Measurements from ENCODE around the gene WDR91. TPM values are rescaled to one million over a fixed set of nuclear protein-coding genes. Genes with fewer than 3 reads are reported as not detected.

The WDR91 gene
- total RNA-seq, 1 experiment from 2014 or later: 10.1 TPM

DNA sequence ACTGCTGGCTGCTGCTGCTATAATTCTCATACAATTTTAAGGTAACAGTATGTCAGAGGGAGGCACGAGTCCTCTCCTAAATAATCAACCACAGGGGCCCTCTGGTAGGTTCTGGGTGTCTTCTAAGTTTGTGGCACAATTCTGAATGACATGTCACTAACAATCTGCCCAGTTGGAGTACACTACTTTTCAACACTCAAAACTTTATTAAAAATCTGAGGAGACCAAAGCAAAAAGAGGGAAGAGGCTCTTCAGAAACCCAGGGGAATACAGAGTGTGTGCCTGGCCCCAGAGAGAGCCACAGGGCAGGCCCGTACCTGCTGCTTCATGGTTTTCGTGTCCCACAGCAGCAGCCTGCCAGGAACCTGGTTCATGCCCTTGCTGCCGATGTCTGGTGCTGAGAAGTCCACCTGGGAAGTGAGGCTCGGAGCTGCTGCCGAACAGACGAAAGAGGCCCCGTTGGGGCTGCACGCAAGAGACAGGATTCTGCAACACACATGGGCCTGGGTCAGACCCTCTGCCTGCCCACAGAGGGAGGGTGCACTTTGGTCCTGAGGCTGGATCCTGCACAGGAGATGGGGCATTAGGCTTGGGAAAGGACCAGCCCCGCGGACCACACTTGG is 18.3 kb downstream of the WDR91 start:
- no peaks in the 10 kb centered on the region for H3K9me3 ChIP-seq (ENCODE audit: control insufficient read depth in 1 of 2, insufficient read depth in 1 of 2, low read depth in 1 of 2, low read length in 2 of 2)
- H3K4me3 ChIP-seq (replicated peaks in 1 of 2; ENCODE audit: low read depth in 1 of 2, low read length in 2 of 2): no peak overlapping the region
- BruUV-seq (replicated peaks): no TSS peak
- H3K9me2 ChIP-seq (ENCODE audit: insufficient read depth): no peaks in the 10 kb centered on the region
- RAD21 ChIA-PET (ENCODE audit: low non-redundant PET in 1 of 2, low total read pairs in 2 of 2, uncharacterized antibody in 2 of 2, unreplicated experiment in 2 of 2): no interaction called here
- no peaks in the 10 kb centered on the region for H4K20me1 ChIP-seq (ENCODE audit: insufficient read depth)
- TF ChIP-seq POLR2A (IDR thresholded peaks at IDR 0.05; ENCODE audit: borderline replicate concordance, extremely low read depth, insufficient read depth, insufficient read length) (no peak), FOSL1 (IDR thresholded peaks at IDR 0.05; ENCODE audit: low read depth) (no peak), CBX3 (IDR thresholded peaks at IDR 0.05; ENCODE audit: low read depth) (no peak), CEBPB (IDR thresholded peaks at IDR 0.05; ENCODE audit: low read depth) (no peak)
- intact Hi-C loops (cut with micrococcal nuclease): no loop called here
- H3K36me3 ChIP-seq (ENCODE audit: control insufficient read depth in 1 of 2, insufficient read depth in 2 of 2, low read length in 2 of 2): no peaks in the 10 kb centered on the region; a peak in 1 of 4 replicates
- POLR2A ChIA-PET: no interaction called here
- no peaks in the 10 kb centered on the region for H3K79me2 ChIP-seq (ENCODE audit: insufficient read depth, low read length)
- no peaks in the 10 kb centered on the region for H3K27me3 ChIP-seq (ENCODE audit: insufficient read depth, low read length)
- CTCF ChIA-PET: no interaction called here
- ATAC-seq: no peak
- no peak overlapping the region for H3K27ac ChIP-seq (ENCODE audit: low read depth, low read length)
- no peak overlapping the region for H3K9ac ChIP-seq (ENCODE audit: low read length)
- no peaks in the 10 kb centered on the region for H3K4me1 ChIP-seq (ENCODE audit: control insufficient read depth in 1 of 2, insufficient read depth in 2 of 2, low read length in 2 of 2)
- no peak overlapping the region for H2AFZ ChIP-seq (ENCODE audit: low read depth, low read length, poor library complexity, severe bottlenecking)
- no peak for DNase-seq (ENCODE audit: low read depth, low spot score)
- H3K4me2 ChIP-seq (ENCODE audit: low read length): no peak overlapping the region

DNA sequence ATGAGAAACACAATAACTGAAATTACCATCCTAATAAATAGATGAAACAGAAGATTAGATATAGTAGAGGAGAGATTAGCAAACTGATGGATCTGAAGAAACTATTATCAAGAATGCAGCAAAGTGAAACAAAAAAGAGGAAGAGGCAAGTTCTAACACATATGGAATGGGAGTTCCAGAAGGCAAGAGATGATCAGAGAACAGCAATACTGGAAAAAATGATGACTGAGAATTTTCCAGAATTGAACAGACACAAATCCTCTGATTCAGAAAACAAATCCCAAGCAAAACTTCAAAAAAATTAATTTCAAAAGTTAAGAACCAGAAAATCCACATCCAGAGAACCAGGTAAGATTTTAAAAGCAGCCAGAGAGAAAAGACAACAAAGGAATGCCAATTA is 20.6 kb downstream of the WDR91 start:
- Histone ChIP-seq H3K9me2 (ENCODE audit: insufficient read depth) (no peaks in the 10 kb centered on the region), H3K79me2 (ENCODE audit: insufficient read depth, low read length) (no peaks in the 10 kb centered on the region), H2AFZ (ENCODE audit: low read depth, low read length, poor library complexity, severe bottlenecking) (no peak overlapping the region), H4K20me1 (ENCODE audit: insufficient read depth) (no peaks in the 10 kb centered on the region), H3K9ac (ENCODE audit: low read length) (no peak overlapping the region), H3K36me3 (ENCODE audit: control insufficient read depth in 1 of 2, insufficient read depth in 2 of 2, low read length in 2 of 2) (no peaks in the 10 kb centered on the region), H3K4me1 (ENCODE audit: control insufficient read depth in 1 of 2, insufficient read depth in 2 of 2, low read length in 2 of 2) (no peaks in the 10 kb centered on the region), H3K4me2 (ENCODE audit: low read length) (no peak overlapping the region), H3K9me3 (ENCODE audit: control insufficient read depth in 1 of 2, insufficient read depth in 1 of 2, low read depth in 1 of 2, low read length in 2 of 2) (no peaks in the 10 kb centered on the region), H3K27ac (ENCODE audit: low read depth, low read length) (no peak overlapping the region), H3K27me3 (ENCODE audit: insufficient read depth, low read length) (no peaks in the 10 kb centered on the region), H3K4me3 (replicated peaks in 1 of 2; ENCODE audit: low read depth in 1 of 2, low read length in 2 of 2) (no peak overlapping the region)
- no TSS peak for BruUV-seq (replicated peaks)
- ChIA-PET RAD21 (ENCODE audit: low non-redundant PET in 1 of 2, low total read pairs in 2 of 2, uncharacterized antibody in 2 of 2, unreplicated experiment in 2 of 2) (no interaction called here), CTCF (no interaction called here), POLR2A (no interaction called here)
- intact Hi-C loops (cut with micrococcal nuclease): no loop called here
- DNase-seq (ENCODE audit: low read depth, low spot score) (no peak), ATAC-seq (no peak)
- TF ChIP-seq YY1 (IDR thresholded peaks at IDR 0.05; ENCODE audit: extremely low read depth, insufficient replicate concordance, low read depth, low read length) (no peak), ZNF274 (IDR thresholded peaks at IDR 0.05; ENCODE audit: low read depth, low read length) (no peak), SP1 (IDR thresholded peaks at IDR 0.05; ENCODE audit: low read depth) (no peak), ZBTB33 (IDR thresholded peaks at IDR 0.05; ENCODE audit: extremely low read depth, insufficient replicate concordance, low read length) (no peak), CBX3 (IDR thresholded peaks at IDR 0.05; ENCODE audit: low read depth) (no peak), CEBPB (IDR thresholded peaks at IDR 0.05; ENCODE audit: low read depth) (no peak), POLR2AphosphoS5 (IDR thresholded peaks at IDR 0.05; ENCODE audit: low read depth, low read length) (no peak), CTCF (IDR thresholded peaks at IDR 0.05 in 2 of 3, conservative IDR thresholded peaks at IDR 0.05 in 1 of 3; ENCODE audit: borderline replicate concordance in 1 of 3, insufficient read depth in 1 of 3, low read depth in 2 of 3, low read length in 2 of 3) (no peak), JUND (IDR thresholded peaks at IDR 0.05) (no peak), RAD21 (IDR thresholded peaks at IDR 0.05; ENCODE audit: low read depth) (no peak), ZFX (IDR thresholded peaks at IDR 0.05) (no peak)
- TF ChIP-seq, protein P1, sequence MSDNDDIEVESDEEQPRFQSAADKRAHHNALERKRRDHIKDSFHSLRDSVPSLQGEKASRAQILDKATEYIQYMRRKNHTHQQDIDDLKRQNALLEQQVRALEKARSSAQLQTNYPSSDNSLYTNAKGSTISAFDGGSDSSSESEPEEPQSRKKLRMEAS (IDR thresholded peaks at IDR 0.05): no peak
